AG09319 (cell line): ENCODE results near the gene SLC24A3.

Source experiments
- DNase-seq: peaks from one replicate; pipeline ENCODE4 v3.0.0-alpha.2; 2010; ENCODE audit warnings: low read depth; ENCODE audit errors: extremely low read depth
- CTCF ChIP-seq: IDR thresholded peaks from 2 replicates; pipeline ENCODE4 v1.5.1; 2011; ENCODE audit warnings: low read depth, mild to moderate bottlenecking, inconsistent platforms, low read length, moderate library complexity

The SLC24A3 gene

GRCh38 chr20:19487420-19487819 is 275.0 kb downstream of the SLC24A3 start:
- no peak for TF ChIP-seq CTCF
- DNase-seq = no peak

- no peak for DNase-seq
- no peak for TF ChIP-seq CTCF
Measured at GRCh38 chr20:19491241-19491640, 278.8 kb downstream of the SLC24A3 start.

- DNase-seq = no peak
- no peak for TF ChIP-seq CTCF
Measured at GRCh38 chr20:19492116-19492515, 279.7 kb downstream of the SLC24A3 start.

- no peak for TF ChIP-seq CTCF
- no peak for DNase-seq
Measured at GRCh38 chr20:19492687-19493336, 280.4 kb downstream of the SLC24A3 start.

- DNase-seq = no peak
- no peak for TF ChIP-seq CTCF
Measured at GRCh38 chr20:19493794-19494495, 281.5 kb downstream of the SLC24A3 start.

- DNase-seq = no peak
- no peak for TF ChIP-seq CTCF
Measured at GRCh38 chr20:19495905-19496703, 283.7 kb downstream of the SLC24A3 start.

- DNase-seq = peak; percentile 44
- no peak for TF ChIP-seq CTCF
Measured at GRCh38 chr20:19497064-19497463, 284.6 kb downstream of the SLC24A3 start.
